Prostate gland (tissue), 2 donors: ENCODE measurements around the gene GPR87. TPM values are rescaled to one million over a fixed set of nuclear protein-coding genes. Genes with fewer than 3 reads are reported as not detected.

ENCODE experiments used
- DNase-seq: peaks from one replicate; pipeline ENCODE4 v3.0.0-alpha.2; 2019; ENCODE audit warnings: low spot score
- H3K27ac ChIP-seq, 2 donors: fragments of 200-600 bp; sonication (generic); 2 replicates each; pipeline ENCODE4 v1.5.1; 2017 to 2019
- H3K27me3 ChIP-seq: fragments of 200-600 bp; sonication (generic); replicated peaks from 2 replicates; pipeline ENCODE4 v1.5.1; 2019; ENCODE audit not compliant: insufficient read depth
- H3K36me3 ChIP-seq, 2 donors: fragments of 200-600 bp; sonication (generic); 1 replicate in 1 of 2; 2 replicates in 1 of 2; pipeline versions ENCODE4 v1.5.1 to v1.8.1; 2017 to 2019
- H3K4me1 ChIP-seq: fragments of 200-600 bp; sonication (generic); replicated peaks from 2 replicates; pipeline ENCODE4 v1.5.1; 2019
- H3K4me3 ChIP-seq, 2 donors: fragments of 200-600 bp; sonication (generic); 2 replicates each; pipeline ENCODE4 v1.5.1; 2017 to 2019
- H3K9me3 ChIP-seq: fragments of 200-600 bp; sonication (generic); 2 replicates; pipeline ENCODE4 v1.5.1; 2017
- CTCF ChIP-seq, 4 experiments: fragments of 200-600 bp in 2 of 4; fragments of 450-650 bp in 2 of 4; sonication (generic) in 2 of 4; IDR thresholded peaks; 1 replicate in 3 of 4; 2 replicates in 1 of 4; pipeline ENCODE4 v1.5.1; 2016 to 2019; ENCODE audit warnings: antibody characterized with exemption in 4 of 4, mild to moderate bottlenecking in 2 of 4, moderate library complexity in 2 of 4
- POLR2A ChIP-seq: fragments of 450-650 bp; IDR thresholded peaks from one replicate; pipeline ENCODE4 v1.6.1; 2016; ENCODE audit warnings: antibody characterized with exemption, mild to moderate bottlenecking
- POLR2AphosphoS5 ChIP-seq: sonication (generic); formaldehyde crosslinking; IDR thresholded peaks from one replicate; pipeline ENCODE4 v1.6.1; 2017; ENCODE audit warnings: antibody characterized with exemption
- WGBS: methylation state at CpG from one replicate; pipeline ENCODE4 v1.1.5; 2018; 5-methylcytosine and 5-hydroxymethylcytosine counted together
- intact Hi-C: fragments of 100-400 bp; cut with DNase I; formaldehyde crosslinking; loops from one replicate; pipeline ENCODE4 v1.14.2; 2022
- total RNA-seq, 2 donors: library from RNA; depleted of rRNA; stranded (reverse); fragments of >200 nt; gene quantifications; one replicate each; pipeline ENCODE4 v1.1.0, GENCODE V29; 2016

The GPR87 gene
- total RNA-seq, 2 donors from 2014 or later: 9.3 to 10.9 TPM

GRCh38 chr3:151312972-151313371, 3.6 kb downstream of the GPR87 start:
- H3K4me3 ChIP-seq: no peak overlapping the region
- DNase-seq: no peak
- no peak overlapping the region for H3K27ac ChIP-seq
- no peak for TF ChIP-seq POLR2AphosphoS5
- no peak for TF ChIP-seq CTCF (IDR thresholded peaks at IDR 0.05)
- no peak for TF ChIP-seq POLR2A
- WGBS: 85% methylated on average over 3 of the region's 3 CpGs
- H3K4me1 ChIP-seq: no peaks in the 10 kb centered on the region
- no peaks in the 10 kb centered on the region for H3K36me3 ChIP-seq
- H3K9me3 ChIP-seq: no peaks in the 10 kb centered on the region
- intact Hi-C loops: no loop called here
- no peaks in the 10 kb centered on the region for H3K27me3 ChIP-seq

GRCh38 chr3:151309566-151309965, 7.1 kb downstream of the GPR87 start:
- DNase-seq: no peak
- H3K36me3 ChIP-seq: no peaks in the 10 kb centered on the region
- H3K4me3 ChIP-seq: no peak overlapping the region
- H3K27ac ChIP-seq: no peak overlapping the region
- H3K4me1 ChIP-seq: no peaks in the 10 kb centered on the region
- intact Hi-C loops: no loop called here
- H3K27me3 ChIP-seq: no peaks in the 10 kb centered on the region
- 98% methylated on average over 2 of the region's 2 CpGs for WGBS
- no peaks in the 10 kb centered on the region for H3K9me3 ChIP-seq
- TF ChIP-seq POLR2AphosphoS5: no peak
- TF ChIP-seq POLR2A: no peak
- no peak for TF ChIP-seq CTCF (IDR thresholded peaks at IDR 0.05)

GRCh38 chr3:151307583-151308488, 8.8 kb downstream of the GPR87 start:
- Histone ChIP-seq H3K27me3 (no peaks in the 10 kb centered on the region), H3K27ac (no peak overlapping the region), H3K9me3 (no peaks in the 10 kb centered on the region), H3K36me3 (no peaks in the 10 kb centered on the region), H3K4me1 (no peaks in the 10 kb centered on the region), H3K4me3 (no peak overlapping the region)
- no peak for DNase-seq
- TF ChIP-seq POLR2AphosphoS5 (no peak), POLR2A (no peak), CTCF (IDR thresholded peaks at IDR 0.05) (no peak)
- WGBS: 85% methylated on average over 1 of the region's 1 CpG
- intact Hi-C loops: no loop called here

- no peak overlapping the region for H3K4me3 ChIP-seq
- H3K9me3 ChIP-seq: no peaks in the 10 kb centered on the region
- no peaks in the 10 kb centered on the region for H3K27me3 ChIP-seq
- no peak overlapping the region for H3K27ac ChIP-seq
- no peaks in the 10 kb centered on the region for H3K4me1 ChIP-seq
- TF ChIP-seq POLR2AphosphoS5 (no peak), POLR2A (no peak), CTCF (IDR thresholded peaks at IDR 0.05) (no peak)
- DNase-seq: no peak
- H3K36me3 ChIP-seq: no peaks in the 10 kb centered on the region
- intact Hi-C loops: no loop called here
These were observed 9.5 kb downstream of the GPR87 start for GRCh38 chr3:151307131-151307530.
